ENCODE results near the gene ARID1B. TPM values are rescaled to one million over a fixed set of nuclear protein-coding genes. Genes with fewer than 3 reads are reported as not detected.

ARID1B gene
- total RNA-seq, 2 donors from 2014 or later, result 74.0 to 110 TPM

GRCh38 chr6:156789081-156789943, 12.1 kb downstream of the ARID1B start:
- peak; percentile 40 for DNase-seq
- H3K27me3 Mint-ChIP-seq (ENCODE audit: insufficient read depth), result no peaks in the 10 kb centered on the region
- 78 to 91% methylated on average over 4 to 7 of the region's 7 CpGs for WGBS, 2 experiments (ENCODE audit: insufficient coverage in 1 of 2, insufficient read length in 1 of 2)
- H3K4me3 ChIP-seq (ENCODE audit: low read length), result no peak overlapping the region
- H3K36me3 Mint-ChIP-seq (ENCODE audit: low read depth), result peaks cover 7% of the 10 kb centered on the region
- H3K4me1 Mint-ChIP-seq, result peaks cover 50% of the 10 kb centered on the region
- peak overlapping the region; percentile 11 for H3K27ac Mint-ChIP-seq
- no peak overlapping the region for H3K9ac ChIP-seq (ENCODE audit: extremely low read depth, low read length, poor library complexity, severe bottlenecking)
- TF ChIP-seq CTCF (conservative IDR thresholded peaks at IDR 0.05), result no peak
- no peaks in the 10 kb centered on the region for H3K9me3 Mint-ChIP-seq
- no peak overlapping the region for H3K4me3 Mint-ChIP-seq
- H3K36me3 ChIP-seq (ENCODE audit: control insufficient read depth, insufficient read depth, low read length), result peaks cover 3% of the 10 kb centered on the region
- no peak overlapping the region for H3K27ac ChIP-seq (ENCODE audit: low read depth, low read length)
- H3K9me3 ChIP-seq (ENCODE audit: control insufficient read depth, low read length), result no peaks in the 10 kb centered on the region
- H3K4me1 ChIP-seq (ENCODE audit: control insufficient read depth, insufficient read depth, low read length), result no peaks in the 10 kb centered on the region
- no peaks in the 10 kb centered on the region for H3K27me3 ChIP-seq (ENCODE audit: control insufficient read depth, insufficient read depth, low read length, poor library complexity, severe bottlenecking)

GRCh38 chr6:156790711-156791319, 13.6 kb downstream of the ARID1B start:
- H3K4me3 Mint-ChIP-seq, result no peak overlapping the region
- H3K27me3 ChIP-seq (ENCODE audit: control insufficient read depth, insufficient read depth, low read length, poor library complexity, severe bottlenecking), result no peaks in the 10 kb centered on the region
- no peak overlapping the region for H3K27ac ChIP-seq (ENCODE audit: low read depth, low read length)
- no peaks in the 10 kb centered on the region for H3K4me1 ChIP-seq (ENCODE audit: control insufficient read depth, insufficient read depth, low read length)
- H3K9ac ChIP-seq (ENCODE audit: extremely low read depth, low read length, poor library complexity, severe bottlenecking), result no peak overlapping the region
- no peaks in the 10 kb centered on the region for H3K36me3 Mint-ChIP-seq (ENCODE audit: low read depth)
- no peak overlapping the region for H3K27ac Mint-ChIP-seq
- H3K27me3 Mint-ChIP-seq (ENCODE audit: insufficient read depth), result no peaks in the 10 kb centered on the region
- no peak for DNase-seq
- H3K4me3 ChIP-seq (ENCODE audit: low read length), result no peak overlapping the region
- H3K36me3 ChIP-seq (ENCODE audit: control insufficient read depth, insufficient read depth, low read length), result peaks cover under 1% of the 10 kb centered on the region
- H3K9me3 Mint-ChIP-seq, result no peaks in the 10 kb centered on the region
- H3K9me3 ChIP-seq (ENCODE audit: control insufficient read depth, low read length), result no peaks in the 10 kb centered on the region
- no peak for TF ChIP-seq CTCF (conservative IDR thresholded peaks at IDR 0.05)
- WGBS, 2 experiments (ENCODE audit: insufficient coverage in 1 of 2, insufficient read length in 1 of 2), result 85 to 100% methylated on average over 2 of the region's 3 CpGs
- H3K4me1 Mint-ChIP-seq, result peaks cover 56% of the 10 kb centered on the region

GRCh38 chr6:156791320-156791850, 14.2 kb downstream of the ARID1B start:
- H3K27ac ChIP-seq (ENCODE audit: low read depth, low read length), result no peak overlapping the region
- Mint-ChIP-seq H3K27me3 (ENCODE audit: insufficient read depth) (no peaks in the 10 kb centered on the region), H3K36me3 (ENCODE audit: low read depth) (no peaks in the 10 kb centered on the region), H3K4me1 (peaks cover 54% of the 10 kb centered on the region), H3K4me3 (no peak overlapping the region), H3K27ac (no peak overlapping the region), H3K9me3 (no peaks in the 10 kb centered on the region)
- no peak overlapping the region for H3K4me3 ChIP-seq (ENCODE audit: low read length)
- no peak overlapping the region for H3K9ac ChIP-seq (ENCODE audit: extremely low read depth, low read length, poor library complexity, severe bottlenecking)
- no peaks in the 10 kb centered on the region for H3K36me3 ChIP-seq (ENCODE audit: control insufficient read depth, insufficient read depth, low read length)
- H3K27me3 ChIP-seq (ENCODE audit: control insufficient read depth, insufficient read depth, low read length, poor library complexity, severe bottlenecking), result no peaks in the 10 kb centered on the region
- peak; percentile 20 for DNase-seq
- TF ChIP-seq CTCF (conservative IDR thresholded peaks at IDR 0.05), result no peak
- no peaks in the 10 kb centered on the region for H3K9me3 ChIP-seq (ENCODE audit: control insufficient read depth, low read length)
- 51 to 63% methylated on average over 8 to 10 of the region's 10 CpGs for whole genome bisulfite sequencing, 2 experiments (ENCODE audit: insufficient coverage in 1 of 2, insufficient read length in 1 of 2)
- H3K4me1 ChIP-seq (ENCODE audit: control insufficient read depth, insufficient read depth, low read length), result no peaks in the 10 kb centered on the region

Measured in endodermal cell (in vitro differentiated cells).